GM18511 (cell line): Measurements from ENCODE around the gene SCFD2.
A peak's percentile ranks its signal among the peaks of the same experiment; 100 is the strongest.

Experiments
- ATAC-seq: cut with Tn5 transposase; IDR thresholded peaks from one replicate; pipeline ENCODE4 v1.9.1; 2021; ENCODE audit warnings: mild to moderate bottlenecking, moderate library complexity; ENCODE audit not compliant: unreplicated experiment

SCFD2 gene

DNA sequence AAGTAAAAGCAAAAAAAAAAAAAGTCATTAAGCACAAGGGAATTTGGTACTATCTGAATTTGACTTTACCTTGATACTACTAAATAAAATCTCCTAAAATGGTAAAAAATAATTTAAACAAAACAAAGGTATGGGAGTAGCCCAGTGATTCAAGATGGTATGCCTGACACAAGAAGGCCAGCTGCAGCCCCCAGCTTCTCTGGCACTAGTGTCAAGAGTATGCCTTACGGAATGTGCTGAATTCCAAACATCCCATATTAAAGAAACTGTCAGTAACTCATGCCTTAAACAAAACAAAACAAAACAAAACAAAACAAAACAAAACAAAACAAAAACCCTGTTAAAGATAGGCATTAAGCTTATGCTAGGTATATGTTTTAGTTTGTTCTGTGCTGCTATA is 422.9 kb downstream of the SCFD2 start:
- no peak for ATAC-seq

DNA sequence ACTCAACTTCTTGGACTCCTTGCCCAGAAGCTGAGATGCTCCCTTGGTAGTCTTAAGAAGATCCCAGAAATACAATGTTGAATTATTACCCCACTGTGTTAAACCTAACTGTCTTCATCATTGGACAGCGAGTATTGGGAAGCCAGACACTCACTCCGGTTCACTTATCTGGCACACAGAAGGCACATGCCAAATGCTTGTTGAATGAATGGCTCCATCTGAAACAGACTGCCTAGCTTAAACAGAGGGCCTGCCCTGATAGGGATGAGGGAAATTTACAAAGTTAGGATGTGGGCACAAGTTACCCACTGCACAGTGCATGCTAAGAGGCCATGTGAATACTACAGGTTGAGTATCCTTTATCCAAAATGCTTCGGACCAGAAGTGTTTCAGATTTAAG is 424.4 kb downstream of the SCFD2 start:
- ATAC-seq = no peak

DNA sequence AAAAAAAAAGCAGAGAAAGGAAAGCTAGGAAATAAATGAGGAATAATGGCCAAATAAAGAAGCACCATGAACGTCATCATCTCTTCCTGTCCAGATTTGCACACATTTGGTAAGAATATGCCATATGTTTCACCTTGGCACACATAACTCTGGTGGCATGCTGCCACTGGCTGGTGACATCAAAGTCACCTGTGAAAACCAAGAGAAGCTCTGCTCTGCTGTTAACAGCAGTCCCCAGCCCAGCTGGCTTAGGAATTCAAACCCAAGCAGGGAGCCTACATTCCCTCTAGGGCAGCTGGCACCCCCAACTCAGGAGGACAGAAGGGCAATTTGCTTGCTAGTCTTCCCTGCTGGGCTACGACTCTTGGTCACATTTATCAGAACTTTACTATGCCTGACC is 426.1 kb downstream of the SCFD2 start:
- no peak for ATAC-seq

DNA sequence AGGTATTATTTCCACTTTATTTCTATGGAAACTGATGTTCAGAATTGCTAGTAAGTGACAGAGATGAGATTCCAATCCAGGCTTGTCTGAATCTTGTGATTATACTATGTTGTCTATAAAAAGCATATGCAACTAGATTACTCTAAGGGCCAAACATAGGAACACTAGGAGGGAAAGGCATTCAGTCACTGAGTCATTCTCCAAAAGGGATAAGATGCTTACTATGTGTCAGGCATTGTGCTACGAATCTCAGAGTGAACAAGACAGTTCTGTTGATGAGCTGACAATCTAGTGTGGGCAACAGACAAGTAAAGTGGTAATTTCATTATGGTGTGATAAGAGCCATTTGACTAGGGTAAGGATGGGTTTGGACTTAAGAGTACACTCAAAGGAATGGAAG is 426.5 kb downstream of the SCFD2 start:
- no peak for ATAC-seq

DNA sequence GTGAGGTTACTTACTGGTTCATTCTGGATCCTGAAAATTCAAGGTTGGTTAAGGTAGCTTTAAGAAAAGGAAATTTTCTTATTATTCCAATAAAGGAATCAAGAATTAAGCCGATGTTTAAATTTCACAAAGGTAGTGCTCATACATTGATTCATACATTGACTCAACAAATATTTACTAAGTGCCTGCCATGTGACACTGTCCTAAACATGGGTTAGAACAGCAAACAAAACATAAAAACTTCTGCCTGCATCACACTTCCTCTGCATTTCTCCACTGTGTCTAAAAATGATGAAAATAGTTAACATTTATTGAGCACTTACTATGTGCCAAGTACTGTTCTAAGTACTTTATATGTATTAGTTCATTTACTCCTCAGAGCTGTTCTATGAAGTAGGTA is 428.0 kb downstream of the SCFD2 start:
- no peak for ATAC-seq

DNA sequence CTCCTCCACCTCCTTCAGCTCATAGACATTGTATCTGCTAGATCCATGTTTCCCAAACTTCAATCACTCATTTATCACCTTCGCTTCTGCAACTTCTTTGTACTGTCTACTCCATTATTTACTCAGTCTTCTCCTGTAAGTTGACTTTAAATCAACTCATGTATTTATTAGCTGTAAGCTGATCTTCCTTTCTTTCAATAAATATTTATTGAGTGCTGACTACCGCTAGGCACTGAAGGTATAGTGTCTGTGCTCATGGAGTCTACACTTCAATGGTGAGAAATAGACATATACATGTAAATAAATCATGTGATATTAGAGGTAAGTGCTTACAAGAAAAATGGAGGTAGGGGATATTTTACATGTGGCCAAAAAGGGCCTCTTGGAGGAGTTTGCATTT is 429.1 kb downstream of the SCFD2 start:
- no peak for ATAC-seq

DNA sequence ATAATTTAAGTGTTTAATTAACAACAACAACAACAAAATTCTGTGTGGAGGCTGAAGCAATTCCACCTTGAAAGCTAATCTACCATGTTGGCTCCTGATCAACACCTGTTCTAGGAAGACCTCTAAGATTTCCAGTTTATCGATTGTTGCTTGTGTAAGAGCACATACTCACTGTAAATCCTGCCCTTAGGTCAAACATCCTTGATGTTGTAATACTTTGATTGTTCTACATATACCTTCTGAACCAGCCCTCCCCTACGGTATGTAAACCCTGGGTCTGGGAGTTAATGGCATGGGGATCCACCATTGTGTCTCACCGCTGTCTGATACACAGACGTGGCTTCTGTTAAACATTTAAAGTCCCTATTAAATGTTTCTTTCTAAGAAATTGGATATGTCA is 430.5 kb downstream of the SCFD2 start:
- ATAC-seq = no peak

DNA sequence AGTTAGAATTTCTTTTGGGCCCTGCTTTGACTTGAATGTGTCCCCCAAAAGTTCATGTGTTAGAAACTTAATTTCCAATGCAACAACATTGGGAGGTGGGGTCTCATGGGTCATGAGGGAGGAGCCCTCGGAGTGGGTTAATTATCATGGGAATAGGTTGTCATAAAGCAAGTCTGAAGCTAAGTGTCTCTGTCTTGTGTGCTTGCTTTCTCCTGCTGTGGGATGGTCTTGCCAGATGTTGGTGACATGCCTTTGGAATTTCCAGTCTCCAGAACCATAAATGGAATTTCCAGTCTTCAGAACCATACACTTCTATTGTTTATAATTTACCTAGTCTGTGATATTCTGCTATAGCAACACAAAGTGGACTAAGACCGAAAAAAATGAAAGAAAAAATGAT is 432.1 kb downstream of the SCFD2 start:
- ATAC-seq = no peak

DNA sequence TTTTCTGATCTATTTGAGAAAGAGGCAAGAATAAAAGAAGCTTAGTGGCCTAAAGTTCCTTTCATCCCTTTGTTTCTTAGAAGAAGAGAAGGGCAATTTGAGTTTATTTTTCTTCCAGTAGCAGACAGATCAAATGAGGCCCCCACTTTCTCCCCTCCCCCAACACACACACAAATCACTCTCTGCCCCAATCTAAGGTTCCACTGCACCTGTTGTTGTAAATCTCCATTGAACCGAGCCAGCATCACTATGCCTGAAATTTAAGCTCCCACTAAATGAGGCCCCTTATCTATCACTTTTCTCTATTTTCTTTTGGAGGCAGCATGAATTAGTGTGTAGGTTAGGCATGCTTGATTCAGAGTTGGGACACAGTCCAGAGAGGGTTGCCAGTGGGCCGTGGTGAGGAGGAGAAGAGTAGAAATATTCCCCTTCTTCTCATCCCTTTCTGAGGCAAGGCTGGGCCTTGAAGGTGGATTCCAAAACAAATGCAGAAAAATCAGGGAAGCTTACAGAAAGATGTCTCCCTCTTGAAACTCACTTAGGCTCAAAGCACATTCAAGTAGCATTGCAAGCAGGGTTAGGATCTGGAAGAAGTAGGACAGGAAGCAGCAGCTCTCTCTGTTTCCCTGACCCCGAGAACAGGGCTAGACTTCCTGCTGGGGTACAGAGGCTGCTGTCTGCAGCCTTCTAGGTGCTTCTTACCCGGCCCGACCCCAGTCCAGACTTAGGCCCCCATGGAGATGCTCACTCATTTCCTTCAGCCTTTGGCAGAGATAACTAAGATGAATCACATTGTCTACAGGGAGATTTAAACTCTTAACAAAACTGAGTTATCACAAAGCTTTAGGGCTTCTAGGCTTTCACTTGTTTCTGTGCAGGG is 433.0 kb downstream of the SCFD2 start:
- ATAC-seq = no peak

DNA sequence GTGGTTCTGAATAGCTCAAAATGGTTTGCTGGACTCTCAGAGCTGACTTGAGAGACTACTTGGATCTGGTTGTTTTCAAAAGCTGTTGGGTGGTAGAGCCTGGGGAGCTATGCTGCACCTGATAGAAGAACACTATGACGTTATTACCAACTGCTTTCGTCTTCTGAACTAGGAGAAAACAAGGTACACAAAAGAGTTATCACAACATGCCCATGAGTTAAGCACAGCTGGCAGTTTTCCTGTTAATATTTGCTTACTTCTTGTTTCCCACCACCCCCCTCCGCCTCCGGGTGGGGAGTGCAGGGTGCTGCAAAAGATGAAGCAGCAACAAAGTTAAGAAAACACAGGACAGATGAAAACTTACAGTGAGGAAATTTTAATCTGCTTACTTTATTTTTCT is 434.6 kb downstream of the SCFD2 start:
- ATAC-seq = no peak

DNA sequence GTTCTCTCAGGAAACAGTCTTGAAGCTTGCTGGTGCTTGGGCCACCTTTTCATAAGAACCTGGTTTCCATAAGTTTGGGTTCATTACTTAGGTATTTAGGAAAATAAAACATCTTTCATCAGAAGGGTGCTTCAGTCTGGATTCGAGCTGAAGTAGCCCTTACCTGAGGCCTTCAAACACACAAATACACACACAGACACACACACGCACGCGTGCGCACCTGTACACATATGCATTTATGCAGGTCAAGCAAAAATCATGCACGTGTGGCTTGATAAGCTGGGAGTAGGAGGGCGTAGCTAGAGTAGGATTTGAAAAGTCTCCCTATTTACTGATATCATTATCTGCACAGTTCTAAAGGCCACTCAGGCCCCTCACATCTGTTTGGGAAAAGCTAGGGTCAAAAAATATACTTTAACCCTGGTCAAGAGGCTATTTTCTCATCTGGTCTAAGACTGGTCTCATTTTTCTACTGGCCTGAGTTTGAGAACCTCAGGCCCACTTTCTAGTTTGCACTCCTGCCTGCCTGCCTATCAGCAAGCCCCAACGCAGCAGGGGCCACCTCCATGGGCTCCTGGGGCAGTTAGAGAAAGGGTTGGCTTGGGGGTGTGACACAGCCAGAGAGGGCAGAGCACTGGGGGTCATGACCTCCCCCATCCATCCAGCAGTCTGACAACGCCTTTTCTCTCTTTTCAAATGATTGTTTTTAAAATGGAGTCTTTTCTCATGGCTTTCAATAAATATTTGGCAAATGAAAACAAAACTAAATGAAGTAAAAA is 439.5 kb downstream of the SCFD2 start:
- no peak for ATAC-seq

DNA sequence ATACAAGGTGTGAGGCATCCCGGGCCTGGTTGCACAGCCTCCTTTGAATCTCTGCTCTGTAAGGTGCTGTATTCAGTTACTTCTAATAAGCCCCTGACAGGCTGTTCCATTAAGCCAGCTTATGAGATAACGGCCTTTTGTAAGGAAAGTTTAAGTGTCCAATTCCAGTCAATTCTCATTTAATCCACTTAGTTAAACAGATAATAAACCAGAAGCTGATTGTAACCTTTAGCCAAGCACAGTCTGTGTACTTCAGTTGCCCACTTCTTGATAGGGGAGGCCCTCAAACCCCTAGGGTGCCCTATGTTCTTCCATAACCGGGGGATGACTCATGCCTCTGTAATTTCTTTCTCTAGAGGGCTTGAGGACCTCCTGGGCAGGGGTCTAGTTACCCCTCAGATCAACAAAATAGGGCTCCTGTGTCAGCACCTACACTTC is 440.3 kb downstream of the SCFD2 start:
- ATAC-seq = no peak

DNA sequence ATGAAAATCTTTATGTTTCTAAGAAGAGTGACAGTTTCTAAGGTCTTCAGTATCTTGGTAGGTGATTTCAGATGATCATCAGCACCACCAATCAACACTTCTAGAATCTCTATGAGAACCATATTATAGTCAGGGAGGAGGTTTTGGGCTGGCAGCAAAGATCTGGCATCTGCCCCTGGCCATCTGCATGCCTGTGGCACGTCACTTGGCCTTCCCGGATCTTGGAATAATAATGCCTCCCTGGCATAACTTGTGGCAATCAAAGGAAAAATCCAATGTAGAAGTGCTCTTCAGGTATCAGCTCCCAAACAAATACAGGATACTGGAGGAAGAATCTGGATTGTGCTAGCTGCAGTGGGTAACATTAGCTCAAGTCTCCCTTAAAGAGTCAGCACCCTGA is 446.4 kb downstream of the SCFD2 start:
- ATAC-seq = no peak

DNA sequence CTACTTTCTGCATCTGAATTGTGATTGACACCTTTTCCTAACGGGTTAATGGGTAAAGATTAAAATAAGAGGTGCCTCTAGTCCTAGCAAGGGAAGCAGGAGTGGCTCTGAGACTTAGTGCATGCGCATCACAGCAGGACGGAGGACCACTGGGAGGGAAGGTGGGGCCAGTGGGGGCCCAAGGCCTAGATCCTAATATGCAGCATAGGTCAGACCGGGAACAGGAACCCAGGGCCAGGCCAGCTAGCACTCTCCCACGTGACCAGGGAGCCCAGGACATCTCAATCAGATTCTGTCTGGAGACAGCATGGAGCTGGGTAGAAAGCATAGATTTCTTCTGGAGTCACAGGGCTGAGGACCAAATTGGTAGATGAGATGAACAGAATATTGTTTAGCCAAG is 448.0 kb downstream of the SCFD2 start:
- ATAC-seq = no peak

DNA sequence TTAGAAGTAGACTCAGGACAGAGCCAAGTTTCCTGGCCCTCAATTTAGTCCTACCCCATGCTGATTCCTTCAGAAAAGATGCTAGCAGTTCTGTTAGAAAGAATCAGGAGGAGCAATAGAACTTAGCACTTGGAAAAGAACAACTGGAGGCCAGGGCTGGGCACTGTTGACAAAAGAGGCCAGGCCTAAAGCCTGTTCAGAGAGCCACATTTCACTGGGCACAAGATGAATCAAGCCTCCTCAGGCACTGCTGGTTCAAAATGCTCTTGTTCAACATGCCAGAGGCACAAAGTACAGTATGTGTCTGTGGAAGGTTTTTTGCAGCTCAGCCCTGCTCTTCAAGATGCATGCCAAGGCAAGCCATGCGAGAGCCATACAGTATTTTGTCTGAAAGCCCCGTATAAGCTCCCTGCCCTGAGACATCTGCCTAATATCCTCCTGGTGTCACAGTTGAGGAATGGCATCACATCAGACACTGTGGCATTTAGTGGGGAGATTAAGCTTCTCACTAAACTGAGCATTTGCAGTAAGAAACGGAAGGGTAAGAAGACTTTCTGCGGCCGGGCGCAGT is 450.0 kb downstream of the SCFD2 start:
- no peak for ATAC-seq

DNA sequence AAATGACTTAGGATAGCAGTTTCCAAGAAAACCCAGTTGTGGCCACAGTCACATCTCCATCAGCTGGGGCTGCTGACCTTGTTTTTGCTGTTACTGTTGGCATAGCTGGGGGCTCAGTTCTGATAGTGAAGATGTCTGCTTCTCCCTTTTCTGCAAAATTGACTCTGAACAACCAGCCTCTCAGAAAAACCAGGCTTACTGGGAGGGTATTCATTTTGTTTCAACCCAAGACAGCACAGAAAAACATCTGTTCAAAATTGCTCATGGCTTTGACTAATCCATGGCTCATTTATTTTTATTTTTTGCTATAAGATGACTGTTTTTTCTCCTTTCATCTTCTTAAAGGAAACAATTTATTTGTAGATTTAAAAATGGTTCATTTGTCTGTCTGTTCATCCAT is 450.7 kb downstream of the SCFD2 start:
- ATAC-seq = no peak

DNA sequence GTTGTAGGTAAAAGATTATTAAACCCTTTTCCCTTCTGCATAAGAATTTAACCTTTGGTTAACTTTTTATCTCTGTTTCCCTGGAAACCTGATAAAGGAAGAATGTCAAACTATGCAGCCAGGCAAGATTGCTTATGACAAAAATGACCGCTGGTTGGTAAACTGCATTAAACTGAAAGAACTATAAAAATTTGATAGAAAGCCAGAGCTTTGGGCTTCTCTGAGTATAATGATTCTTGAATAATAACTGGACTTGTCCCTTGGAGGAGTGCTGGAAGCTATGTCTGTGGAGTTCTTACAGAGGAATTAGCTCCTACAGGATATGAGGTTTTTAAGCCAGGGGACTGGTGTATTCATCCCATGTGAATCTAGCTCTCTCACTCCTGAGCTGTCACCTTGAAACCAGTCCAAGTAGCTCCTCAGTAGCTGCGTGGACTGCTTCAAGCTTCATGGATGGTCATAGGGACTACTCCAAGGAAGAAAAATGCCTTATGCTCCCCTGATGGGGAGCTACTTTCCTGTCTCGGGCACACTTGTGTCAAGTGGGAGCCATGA is 451.7 kb downstream of the SCFD2 start:
- no peak for ATAC-seq

DNA sequence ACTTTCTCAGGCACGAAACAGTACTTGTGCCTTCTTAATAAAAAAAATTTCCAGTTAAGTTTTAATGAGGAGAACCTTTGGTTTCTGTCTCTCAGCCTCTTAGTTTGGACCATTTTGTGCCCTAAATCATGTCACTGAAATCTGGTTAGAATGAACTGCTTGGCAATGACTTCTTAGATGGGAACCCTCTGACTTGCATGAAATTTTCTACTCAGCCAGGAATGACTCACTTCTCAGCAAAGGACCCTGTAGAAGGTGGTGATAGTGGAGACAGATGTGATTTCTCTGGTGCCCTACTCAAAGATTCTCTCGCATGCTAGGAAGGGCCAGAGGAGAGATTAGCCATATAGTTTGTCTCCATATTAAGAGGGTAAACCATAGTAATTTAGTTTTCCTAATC is 453.3 kb downstream of the SCFD2 start:
- ATAC-seq = no peak

DNA sequence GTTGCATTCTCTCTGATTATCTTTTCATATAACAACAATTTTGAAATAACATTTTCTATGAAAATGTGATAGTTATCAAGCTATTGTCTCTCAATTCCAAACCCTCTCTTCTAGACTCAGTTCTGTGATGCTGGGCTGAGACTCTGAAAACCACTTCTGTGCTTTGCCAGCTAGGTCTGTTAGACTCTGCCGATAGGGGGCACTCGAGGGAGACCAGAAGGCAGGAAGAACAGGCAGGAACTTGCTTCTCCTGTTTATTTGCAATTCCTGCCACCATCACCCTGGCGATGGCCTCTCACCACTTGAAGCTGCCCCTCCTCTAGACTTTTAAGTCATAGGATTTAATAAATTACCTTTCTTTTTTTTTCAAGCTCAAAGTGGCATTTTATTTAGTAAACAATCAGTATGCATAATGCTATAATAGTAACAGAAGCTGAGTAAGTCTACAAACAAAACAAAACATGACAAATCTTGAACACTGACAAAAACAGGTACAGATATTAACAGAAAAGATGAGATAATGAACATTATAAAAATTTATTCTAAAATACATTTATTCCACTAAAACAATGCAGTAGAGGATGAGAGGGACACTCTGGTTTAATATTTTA is 454.1 kb downstream of the SCFD2 start:
- peak; percentile 93 for ATAC-seq

DNA sequence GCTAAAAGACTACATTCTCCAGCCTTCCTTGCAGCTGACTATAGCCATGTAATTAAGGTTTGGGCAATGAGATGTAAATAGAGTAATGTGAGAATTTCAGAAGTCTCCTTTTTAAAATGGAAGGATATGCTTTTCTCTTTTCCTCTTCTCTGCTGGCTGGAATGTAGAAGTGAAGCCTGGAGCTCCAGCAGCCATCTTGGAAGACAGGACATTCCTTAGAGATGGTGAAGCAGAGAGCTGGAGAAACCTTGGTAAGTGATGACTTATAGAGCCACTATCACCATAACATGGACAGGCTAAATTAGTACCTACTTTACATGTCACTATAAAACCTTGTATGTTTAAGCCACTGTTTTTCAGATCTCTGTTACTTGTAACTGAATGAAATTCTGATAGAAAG is 455.7 kb downstream of the SCFD2 start:
- ATAC-seq = no peak

DNA sequence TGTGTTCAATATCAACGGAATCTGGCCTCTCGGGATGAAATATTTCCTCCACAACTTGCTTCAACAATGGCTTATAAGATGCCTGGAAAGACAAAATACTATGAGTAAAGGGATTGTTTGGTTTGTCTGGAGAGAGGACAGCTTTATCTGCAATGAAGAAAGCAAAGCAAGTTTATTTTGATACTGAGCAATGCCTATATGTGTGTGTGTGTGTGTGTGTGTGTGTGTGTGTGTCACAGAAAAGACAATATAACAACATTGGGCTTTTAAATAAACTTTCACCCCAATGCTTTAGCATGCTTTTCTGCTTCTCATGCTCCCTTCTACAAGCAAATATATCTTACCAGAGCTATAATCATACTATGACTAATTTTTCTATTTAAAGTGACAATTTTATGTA is 458.4 kb downstream of the SCFD2 start:
- ATAC-seq = no peak
